Parathyroid adenoma (tissue), 2 donors: ENCODE results near the gene RGS6.

ENCODE experiments used
- H2AFZ ChIP-seq: fragments of 300-600 bp; sonication (generic); one replicate; pipeline ENCODE4 v1.7.0; 2017; ENCODE audit warnings: antibody characterized with exemption, mild to moderate bottlenecking
- H3K27ac ChIP-seq: fragments of 300-600 bp; sonication (generic); one replicate; pipeline ENCODE4 v1.7.0; 2017
- H3K27me3 ChIP-seq: fragments of 300-600 bp; sonication (generic); one replicate; pipeline ENCODE4 v1.7.0; 2017; ENCODE audit warnings: low read length; ENCODE audit not compliant: control insufficient read depth, insufficient read depth
- H3K36me3 ChIP-seq: fragments of 300-600 bp; sonication (generic); one replicate; pipeline ENCODE4 v1.7.0; 2017; ENCODE audit warnings: low read length; ENCODE audit not compliant: control insufficient read depth, insufficient read depth
- H3K4me1 ChIP-seq: fragments of 300-600 bp; sonication (generic); one replicate; pipeline ENCODE4 v1.7.0; 2017; ENCODE audit warnings: control low read depth
- H3K4me2 ChIP-seq: fragments of 300-600 bp; sonication (generic); one replicate; pipeline ENCODE4 v1.7.0; 2017; ENCODE audit warnings: low read length
- H3K4me3 ChIP-seq: fragments of 300-600 bp; sonication (generic); one replicate; pipeline ENCODE4 v1.7.0; 2017; ENCODE audit warnings: low read depth, low read length
- H3K79me2 ChIP-seq: fragments of 300-600 bp; sonication (generic); one replicate; pipeline ENCODE4 v1.7.0; 2017; ENCODE audit warnings: control low read depth
- H3K9ac ChIP-seq: fragments of 300-600 bp; sonication (generic); one replicate; pipeline ENCODE4 v1.7.0; 2017; ENCODE audit warnings: mild to moderate bottlenecking
- H3K9me3 ChIP-seq: fragments of 300-600 bp; sonication (generic); one replicate; pipeline ENCODE4 v1.7.0; 2017; ENCODE audit warnings: low read length; ENCODE audit not compliant: control insufficient read depth
- TF ChIP-seq, protein P1 (sequence below): fragments of 300-600 bp; sonication (generic); IDR thresholded peaks from one replicate; pipeline ENCODE4 v1.7.0; 2017; ENCODE audit warnings: antibody characterized with exemption, mild to moderate bottlenecking
- donor health status: primary hyperparathyroidism.

Gene RGS6

DNA sequence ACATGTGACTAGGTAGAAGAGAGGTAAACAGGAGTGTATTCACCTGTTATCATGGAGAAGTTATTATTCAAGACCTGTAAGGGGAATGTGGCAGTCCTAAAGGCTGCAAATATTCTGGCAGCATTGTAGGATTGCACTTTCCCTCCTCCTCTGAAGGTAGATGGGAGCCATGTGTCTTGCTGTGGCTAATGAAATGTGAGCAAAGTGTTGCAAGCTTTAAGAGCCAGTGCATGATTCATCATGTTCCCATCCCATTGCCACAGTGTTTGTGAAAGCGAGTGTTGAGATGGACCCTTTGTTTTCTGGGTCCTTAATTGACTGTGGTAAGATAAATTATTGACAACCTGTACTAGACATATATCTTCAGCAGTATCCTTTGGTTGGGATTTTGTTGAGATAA is 128.7 kb downstream of the RGS6 start:
- H3K36me3 ChIP-seq, result no peaks in the 10 kb centered on the region
- no peak overlapping the region for H3K4me2 ChIP-seq
- H3K27ac ChIP-seq, result no peak overlapping the region
- H2AFZ ChIP-seq, result no peak overlapping the region
- H3K79me2 ChIP-seq, result no peaks in the 10 kb centered on the region
- H3K9ac ChIP-seq, result no peak overlapping the region
- no peaks in the 10 kb centered on the region for H3K27me3 ChIP-seq
- TF ChIP-seq, protein P1, sequence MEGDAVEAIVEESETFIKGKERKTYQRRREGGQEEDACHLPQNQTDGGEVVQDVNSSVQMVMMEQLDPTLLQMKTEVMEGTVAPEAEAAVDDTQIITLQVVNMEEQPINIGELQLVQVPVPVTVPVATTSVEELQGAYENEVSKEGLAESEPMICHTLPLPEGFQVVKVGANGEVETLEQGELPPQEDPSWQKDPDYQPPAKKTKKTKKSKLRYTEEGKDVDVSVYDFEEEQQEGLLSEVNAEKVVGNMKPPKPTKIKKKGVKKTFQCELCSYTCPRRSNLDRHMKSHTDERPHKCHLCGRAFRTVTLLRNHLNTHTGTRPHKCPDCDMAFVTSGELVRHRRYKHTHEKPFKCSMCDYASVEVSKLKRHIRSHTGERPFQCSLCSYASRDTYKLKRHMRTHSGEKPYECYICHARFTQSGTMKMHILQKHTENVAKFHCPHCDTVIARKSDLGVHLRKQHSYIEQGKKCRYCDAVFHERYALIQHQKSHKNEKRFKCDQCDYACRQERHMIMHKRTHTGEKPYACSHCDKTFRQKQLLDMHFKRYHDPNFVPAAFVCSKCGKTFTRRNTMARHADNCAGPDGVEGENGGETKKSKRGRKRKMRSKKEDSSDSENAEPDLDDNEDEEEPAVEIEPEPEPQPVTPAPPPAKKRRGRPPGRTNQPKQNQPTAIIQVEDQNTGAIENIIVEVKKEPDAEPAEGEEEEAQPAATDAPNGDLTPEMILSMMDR, result no peak
- no peak overlapping the region for H3K4me3 ChIP-seq
- H3K9me3 ChIP-seq, result no peaks in the 10 kb centered on the region
- H3K4me1 ChIP-seq, result peaks cover 2% of the 10 kb centered on the region

GRCh38 chr14:72061718-72062117 is 129.5 kb downstream of the RGS6 start:
- Histone ChIP-seq H3K4me3 (no peak overlapping the region), H3K27ac (no peak overlapping the region), H3K79me2 (no peaks in the 10 kb centered on the region), H3K4me2 (no peak overlapping the region), H3K36me3 (no peaks in the 10 kb centered on the region), H3K27me3 (no peaks in the 10 kb centered on the region), H3K9ac (no peak overlapping the region), H3K9me3 (no peaks in the 10 kb centered on the region), H2AFZ (no peak overlapping the region), H3K4me1 (peaks cover 2% of the 10 kb centered on the region)
- TF ChIP-seq, protein P1, result no peak

DNA sequence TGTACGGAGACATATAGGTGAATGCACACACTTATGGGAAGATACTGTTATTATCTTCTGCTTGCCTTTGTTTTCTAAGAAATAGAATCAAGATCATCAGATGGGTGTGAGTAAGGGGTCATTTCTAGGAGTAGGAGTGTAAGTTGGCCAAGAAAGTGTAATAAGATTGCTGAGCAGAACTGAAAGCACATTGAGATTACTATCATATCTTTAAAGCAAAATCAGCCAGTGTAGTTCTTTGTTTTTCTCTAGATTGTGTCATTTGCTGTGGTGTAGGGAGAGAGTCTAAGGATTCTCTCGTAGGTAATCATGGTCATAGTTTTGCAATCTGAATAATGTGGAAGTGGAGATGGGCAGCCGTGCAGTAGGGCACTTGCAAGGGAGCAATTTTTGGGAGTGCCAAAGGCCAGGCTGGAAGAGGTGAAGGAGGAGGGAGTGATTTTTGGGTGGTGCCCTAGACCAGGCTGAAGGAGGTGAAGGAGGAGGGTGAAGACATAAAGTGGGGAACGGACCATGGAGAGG is 131.6 kb downstream of the RGS6 start:
- TF ChIP-seq, protein P1, result no peak
- Histone ChIP-seq H3K4me2 (no peak overlapping the region), H3K27me3 (no peaks in the 10 kb centered on the region)

DNA sequence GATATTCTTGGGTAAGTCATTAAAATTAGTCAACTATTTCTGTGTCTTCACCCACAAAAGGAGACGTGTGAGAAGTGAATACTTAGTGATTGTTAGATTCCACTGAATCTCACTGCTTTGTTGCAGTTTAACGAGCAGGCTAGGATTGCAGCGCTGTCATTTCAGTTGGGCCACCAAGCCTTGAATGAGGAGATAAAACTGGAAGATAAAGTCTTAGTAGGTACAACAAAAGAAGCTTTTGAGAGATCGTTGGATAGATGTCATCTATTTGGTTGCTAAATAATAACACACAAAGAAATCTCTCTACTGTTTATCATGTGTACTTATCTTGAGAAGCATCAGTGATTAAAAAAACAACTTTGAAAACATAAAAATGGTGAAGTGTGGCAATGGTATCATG is 132.3 kb downstream of the RGS6 start:
- H3K9ac ChIP-seq, result no peak overlapping the region
- TF ChIP-seq, protein P1, result no peak
- peak overlapping the region; percentile 5 for H2AFZ ChIP-seq

More for the DNA sequence above, 131.6 kb downstream of the RGS6 start:
- no peaks in the 10 kb centered on the region for H3K36me3 ChIP-seq
- H3K79me2 ChIP-seq, result no peaks in the 10 kb centered on the region
- no peaks in the 10 kb centered on the region for H3K9me3 ChIP-seq
- no peak overlapping the region for H2AFZ ChIP-seq
- peaks cover 2% of the 10 kb centered on the region for H3K4me1 ChIP-seq
- H3K4me3 ChIP-seq, result no peak overlapping the region
- H3K27ac ChIP-seq, result no peak overlapping the region
- no peak overlapping the region for H3K9ac ChIP-seq

GRCh38 chr14:72070458-72070857 is 138.2 kb downstream of the RGS6 start:
- TF ChIP-seq, protein P1, result no peak
- no peaks in the 10 kb centered on the region for H3K79me2 ChIP-seq
- no peaks in the 10 kb centered on the region for H3K4me1 ChIP-seq
- no peak overlapping the region for H3K9ac ChIP-seq
- no peak overlapping the region for H2AFZ ChIP-seq
- no peak overlapping the region for H3K4me2 ChIP-seq
- no peaks in the 10 kb centered on the region for H3K36me3 ChIP-seq
- no peaks in the 10 kb centered on the region for H3K9me3 ChIP-seq
- H3K4me3 ChIP-seq, result no peak overlapping the region
- no peaks in the 10 kb centered on the region for H3K27me3 ChIP-seq
- H3K27ac ChIP-seq, result no peak overlapping the region

More for the DNA sequence above, 132.3 kb downstream of the RGS6 start:
- Histone ChIP-seq H3K79me2 (no peaks in the 10 kb centered on the region), H3K27ac (no peak overlapping the region), H3K4me3 (no peak overlapping the region), H3K4me1 (peaks cover 2% of the 10 kb centered on the region), H3K36me3 (no peaks in the 10 kb centered on the region), H3K27me3 (no peaks in the 10 kb centered on the region), H3K4me2 (no peak overlapping the region), H3K9me3 (no peaks in the 10 kb centered on the region)
